GM10266 (cell line): ENCODE measurements around the gene ANAPC2.

Source experiments
- DNase-seq: peaks from one replicate; pipeline ENCODE4 v3.0.0; 2012; ENCODE audit errors: extremely low spot score
- TF ChIP-seq, protein P1 (sequence below): IDR thresholded peaks from 2 replicates; pipeline ENCODE4 v1.5.1; 2012; ENCODE audit warnings: mild to moderate bottlenecking, low read depth; ENCODE audit not compliant: control insufficient read depth, insufficient read depth; ENCODE audit errors: missing control alignments

Gene ANAPC2

DNA sequence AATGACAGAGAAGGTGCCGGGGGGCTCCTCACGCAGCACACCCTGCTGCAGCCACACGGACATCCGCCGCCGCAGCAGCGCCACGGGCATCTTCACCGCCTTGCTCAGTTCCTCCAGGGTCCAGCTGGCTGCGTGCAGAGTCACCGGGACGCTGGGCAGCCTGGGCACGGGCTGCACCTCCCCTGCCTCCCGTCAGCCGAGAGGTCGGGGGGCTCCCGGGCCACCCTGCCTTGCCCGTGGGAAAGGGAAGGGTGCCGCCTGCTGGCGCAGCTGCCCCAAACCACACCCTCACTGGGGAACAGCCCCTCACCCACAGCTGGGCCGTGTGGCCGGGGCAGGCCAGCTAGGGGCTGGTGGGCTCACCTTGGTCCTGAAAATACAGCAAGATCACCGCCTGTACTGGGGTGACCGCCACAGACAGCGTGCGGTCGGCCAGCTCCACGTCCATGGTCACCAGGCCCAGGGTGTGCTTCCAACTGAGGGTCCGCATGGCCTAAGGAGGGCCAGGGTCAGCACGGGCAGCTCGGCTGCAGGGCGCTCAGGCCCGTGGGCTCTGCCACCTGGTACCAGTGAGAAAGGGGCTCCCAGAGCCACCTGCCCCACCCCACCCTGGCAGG, 12.9 kb downstream of the ANAPC2 start:
- TF ChIP-seq, protein P1, sequence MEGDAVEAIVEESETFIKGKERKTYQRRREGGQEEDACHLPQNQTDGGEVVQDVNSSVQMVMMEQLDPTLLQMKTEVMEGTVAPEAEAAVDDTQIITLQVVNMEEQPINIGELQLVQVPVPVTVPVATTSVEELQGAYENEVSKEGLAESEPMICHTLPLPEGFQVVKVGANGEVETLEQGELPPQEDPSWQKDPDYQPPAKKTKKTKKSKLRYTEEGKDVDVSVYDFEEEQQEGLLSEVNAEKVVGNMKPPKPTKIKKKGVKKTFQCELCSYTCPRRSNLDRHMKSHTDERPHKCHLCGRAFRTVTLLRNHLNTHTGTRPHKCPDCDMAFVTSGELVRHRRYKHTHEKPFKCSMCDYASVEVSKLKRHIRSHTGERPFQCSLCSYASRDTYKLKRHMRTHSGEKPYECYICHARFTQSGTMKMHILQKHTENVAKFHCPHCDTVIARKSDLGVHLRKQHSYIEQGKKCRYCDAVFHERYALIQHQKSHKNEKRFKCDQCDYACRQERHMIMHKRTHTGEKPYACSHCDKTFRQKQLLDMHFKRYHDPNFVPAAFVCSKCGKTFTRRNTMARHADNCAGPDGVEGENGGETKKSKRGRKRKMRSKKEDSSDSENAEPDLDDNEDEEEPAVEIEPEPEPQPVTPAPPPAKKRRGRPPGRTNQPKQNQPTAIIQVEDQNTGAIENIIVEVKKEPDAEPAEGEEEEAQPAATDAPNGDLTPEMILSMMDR: peak; percentile 22
- peak; percentile 59 for DNase-seq

DNA sequence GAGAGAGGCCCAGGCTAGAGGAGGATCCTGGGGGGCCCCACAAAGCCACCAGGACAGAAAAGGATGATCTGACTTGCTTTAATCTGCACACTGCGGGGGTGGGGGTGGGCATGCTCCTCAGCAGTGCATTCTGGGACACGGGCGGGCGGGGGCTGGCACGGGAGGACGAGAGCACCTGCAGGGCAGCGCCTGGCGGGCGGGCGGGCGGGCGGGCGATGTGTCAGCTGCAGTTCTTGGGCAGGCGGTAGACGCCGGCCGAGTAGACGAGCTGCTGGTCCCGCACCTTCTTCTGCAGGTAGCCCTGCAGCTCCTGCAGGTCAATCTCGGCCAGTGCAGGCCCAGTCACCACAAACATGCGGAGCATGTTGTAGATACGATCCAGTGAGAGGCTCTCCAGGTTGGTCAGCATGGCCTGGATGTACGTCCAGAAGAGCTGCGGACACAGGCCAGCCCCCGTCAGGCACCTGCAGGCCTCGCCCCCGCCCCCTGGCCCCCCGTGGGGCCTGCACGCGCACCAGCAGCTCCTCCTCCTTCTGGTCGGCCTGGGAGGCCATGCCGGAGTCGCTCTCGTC, 13.6 kb downstream of the ANAPC2 start:
- TF ChIP-seq, protein P1: no peak
- DNase-seq: peak; percentile 34

DNA sequence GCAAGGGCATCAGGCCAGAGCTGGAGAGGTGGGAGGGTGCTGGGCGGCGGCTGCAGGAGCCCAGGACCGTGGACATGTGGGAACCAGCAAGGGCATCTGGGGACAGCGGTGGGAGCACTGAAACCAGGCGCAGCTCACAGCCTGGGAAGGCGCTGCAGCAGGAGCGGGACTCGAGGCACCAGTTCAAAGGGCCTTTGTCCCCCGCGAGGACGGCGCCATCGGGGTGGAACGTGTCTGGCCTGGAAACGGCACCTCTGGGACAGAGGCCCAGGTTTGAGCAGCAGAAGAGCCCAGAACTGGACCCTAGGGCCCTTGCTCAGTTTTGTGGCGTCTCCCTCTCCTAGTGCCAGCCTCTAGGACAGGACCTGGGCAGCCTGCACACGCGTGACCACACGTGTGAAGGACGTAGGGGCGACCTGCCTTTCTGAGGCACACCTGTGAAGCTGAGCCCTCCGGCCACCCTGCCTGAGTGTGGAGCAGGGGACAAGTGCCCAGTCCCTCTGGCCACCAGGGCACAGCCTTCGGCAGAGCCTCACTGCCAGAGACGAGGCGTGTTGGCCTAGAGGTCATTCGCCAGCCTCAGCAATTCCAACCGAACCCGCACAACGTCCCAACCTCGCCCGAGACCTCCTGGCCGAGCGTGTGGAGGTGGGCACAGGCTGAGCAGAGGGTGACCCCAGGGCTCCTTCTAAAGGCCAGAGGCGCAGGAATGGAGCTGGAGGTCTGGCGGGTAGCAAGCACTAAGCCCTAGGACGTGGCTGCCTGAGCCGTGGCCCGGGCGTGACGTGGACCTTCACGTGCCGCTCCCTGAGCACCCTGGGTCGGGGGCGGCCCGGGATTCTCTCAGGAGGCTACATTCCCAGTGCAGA, 14.3 kb downstream of the ANAPC2 start:
- DNase-seq: peak; percentile 29
- TF ChIP-seq, protein P1: no peak

DNA sequence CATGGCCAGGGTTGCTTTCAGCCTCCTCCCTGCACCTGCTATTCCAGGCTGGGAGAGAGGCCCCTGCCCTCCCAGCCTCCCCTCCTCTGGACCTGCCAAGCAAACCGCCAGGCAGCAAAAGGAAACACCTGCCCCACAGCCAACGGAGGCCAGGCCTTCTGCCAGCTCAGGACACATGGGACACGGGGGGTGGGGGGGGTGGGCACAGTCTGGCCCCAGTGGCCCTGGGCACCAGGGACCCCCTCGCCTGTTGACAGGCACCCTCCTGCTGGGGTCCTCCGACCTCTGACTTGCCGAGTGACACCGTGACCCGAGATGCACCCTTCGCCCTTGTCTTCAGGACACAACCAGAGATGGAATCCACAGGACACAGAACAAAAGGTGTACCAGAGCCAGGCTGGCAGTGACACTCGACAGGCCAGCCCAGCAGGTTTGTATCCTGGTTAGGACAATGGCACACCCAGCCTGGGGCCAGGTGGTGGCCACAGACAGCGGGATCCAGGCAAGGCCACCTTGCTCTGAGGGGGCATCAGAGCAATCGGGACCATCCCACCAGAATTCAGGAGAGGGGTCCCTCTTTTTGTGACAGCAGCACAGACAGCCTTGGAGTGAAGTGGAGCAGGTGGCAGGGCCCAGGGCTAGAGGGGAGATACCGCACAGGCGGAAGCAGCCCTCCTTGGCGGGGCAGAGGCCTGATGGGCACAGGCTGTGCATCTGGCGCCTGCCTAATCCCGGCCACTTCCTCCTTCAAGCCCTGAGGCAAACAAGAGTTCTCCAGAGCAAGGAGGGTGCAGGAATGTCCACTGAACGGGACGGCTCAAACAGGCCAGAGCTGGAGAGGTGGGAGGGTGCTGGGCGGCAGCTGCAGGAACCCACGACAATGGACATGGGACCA, 15.2 kb downstream of the ANAPC2 start:
- DNase-seq: peak; percentile 34
- TF ChIP-seq, protein P1: no peak

DNA sequence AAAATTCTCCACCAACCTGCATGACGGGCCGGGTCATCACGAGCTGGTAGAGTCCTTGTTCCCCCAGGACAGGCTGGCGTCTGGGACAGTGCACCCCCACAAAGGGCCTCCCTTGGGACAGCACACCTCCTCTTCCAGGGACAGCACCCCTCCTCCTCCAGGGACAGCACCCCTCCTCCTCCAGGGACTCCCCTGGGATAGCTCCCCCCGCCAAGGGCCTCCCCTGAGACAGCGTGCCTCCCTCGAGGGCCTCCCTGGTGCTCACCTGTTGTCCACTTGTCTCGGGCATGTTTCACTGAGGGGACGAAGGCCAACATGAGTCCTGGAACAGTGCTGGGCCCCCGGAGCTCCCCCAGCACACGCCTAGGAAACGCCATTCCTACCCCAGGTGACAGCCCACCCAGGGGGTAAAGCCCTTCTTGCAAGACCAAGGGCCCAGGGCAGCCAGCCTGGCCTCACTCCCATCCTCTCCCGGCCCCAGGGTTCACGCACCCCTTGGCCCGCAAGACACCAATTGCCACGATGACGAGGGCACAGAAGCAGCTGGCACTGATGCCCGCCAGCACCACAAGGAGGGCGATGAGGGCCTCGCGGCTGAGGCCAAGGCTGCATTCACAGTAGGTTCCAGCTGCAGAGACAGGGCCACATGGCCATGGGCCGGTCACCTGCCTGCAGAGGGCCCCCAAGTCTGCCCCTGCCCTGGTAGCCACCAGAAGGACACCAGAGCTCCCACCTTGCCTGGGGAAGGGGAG, 17.0 kb downstream of the ANAPC2 start:
- TF ChIP-seq, protein P1: no peak
- no peak for DNase-seq

DNA sequence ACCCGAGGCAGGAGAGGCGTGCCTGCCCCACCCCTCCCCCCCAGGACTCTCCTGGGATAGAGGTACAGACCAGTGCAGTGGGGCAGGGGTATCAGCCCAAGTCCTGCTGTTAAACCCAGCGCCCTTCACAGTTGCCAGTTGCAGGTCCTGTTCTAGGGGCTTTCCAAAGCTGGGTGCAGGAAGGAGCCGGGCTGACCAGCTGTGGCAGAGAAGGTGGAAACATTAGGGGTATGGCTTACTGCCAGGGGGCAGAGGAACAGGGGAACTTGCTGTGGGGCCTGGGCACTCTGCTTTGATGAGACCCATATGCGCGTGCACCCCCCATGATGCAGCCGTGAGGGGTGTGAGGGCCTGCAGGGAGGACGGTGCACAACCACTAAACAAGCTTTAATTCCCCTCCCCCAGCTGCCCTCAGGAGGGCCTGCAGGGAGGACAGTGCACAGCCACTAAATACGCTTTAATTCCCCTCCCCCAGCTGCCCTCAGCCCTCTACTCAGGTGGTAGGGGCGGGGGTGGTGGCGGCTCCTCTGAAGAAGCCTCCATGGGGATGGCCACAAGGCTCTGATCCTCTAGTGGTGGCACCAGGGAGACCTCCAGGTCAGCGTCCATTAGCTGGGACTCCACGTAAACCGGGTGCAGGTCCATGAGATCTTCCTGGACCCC, 17.7 kb downstream of the ANAPC2 start:
- TF ChIP-seq, protein P1: no peak
- no peak for DNase-seq
